Iris pigment epithelial cell (primary cell): ENCODE results near the gene TOPBP1.
A peak's percentile ranks its signal among the peaks of the same experiment; 100 is the strongest.
"Not testable (repeated sequence)": the region's sequence is repeated elsewhere in the genome, so short reads cannot be mapped to it uniquely, and the experiment has no call there.

Experiments used
- DNase-seq: peaks from one replicate; pipeline ENCODE4 v3.0.0-alpha.2; 2011; ENCODE audit warnings: low read depth

TOPBP1 gene

GRCh38 chr3:133674290-133674919 lies 12.7 kb upstream of the TOPBP1 start:
- no peak for DNase-seq

- no peak for DNase-seq
Measured at GRCh38 chr3:133673746-133674145, 12.0 kb upstream of the TOPBP1 start.

- no peak for DNase-seq
Measured at GRCh38 chr3:133672461-133672860, 10.7 kb upstream of the TOPBP1 start.

- no peak for DNase-seq
Measured at GRCh38 chr3:133670525-133670995, 8.8 kb upstream of the TOPBP1 start.

GRCh38 chr3:133669949-133670524 lies 8.3 kb upstream of the TOPBP1 start:
- DNase-seq, result no peak

GRCh38 chr3:133667118-133667517 lies 5.4 kb upstream of the TOPBP1 start:
- no peak for DNase-seq

GRCh38 chr3:133665188-133665587 lies 3.4 kb upstream of the TOPBP1 start:
- DNase-seq, result not testable (repeated sequence)

- DNase-seq, result peak; percentile 61
Measured at GRCh38 chr3:133663569-133664313, 2.0 kb upstream of the TOPBP1 start.

GRCh38 chr3:133662278-133662651 lies 524 bp upstream of the TOPBP1 start:
- peak; percentile 40 for DNase-seq

- DNase-seq, result no peak
Measured at GRCh38 chr3:133659806-133660205, 1.9 kb downstream of the TOPBP1 start.

- DNase-seq, result no peak
Measured at GRCh38 chr3:133655731-133656515, 5.8 kb downstream of the TOPBP1 start.

- no peak for DNase-seq
Measured at GRCh38 chr3:133649486-133650068, 12.2 kb downstream of the TOPBP1 start.

GRCh38 chr3:133644768-133645167 lies 17.0 kb downstream of the TOPBP1 start:
- peak; percentile 94 for DNase-seq

- DNase-seq, result peak; percentile 75
Measured at GRCh38 chr3:133643611-133644010, 18.1 kb downstream of the TOPBP1 start.

- no peak for DNase-seq
Measured at GRCh38 chr3:133641254-133641653, 20.5 kb downstream of the TOPBP1 start.

GRCh38 chr3:133633439-133633838 lies 28.3 kb downstream of the TOPBP1 start:
- DNase-seq, result no peak

GRCh38 chr3:133629146-133629545 lies 32.6 kb downstream of the TOPBP1 start:
- DNase-seq, result no peak

- no peak for DNase-seq
Measured at GRCh38 chr3:133627789-133628188, 34.0 kb downstream of the TOPBP1 start.

- no peak for DNase-seq
Measured at GRCh38 chr3:133620066-133620784, 41.5 kb downstream of the TOPBP1 start.

- no peak for DNase-seq
Measured at GRCh38 chr3:133611534-133611933, 50.2 kb downstream of the TOPBP1 start.

GRCh38 chr3:133610031-133610430 lies 51.7 kb downstream of the TOPBP1 start:
- peak; percentile 59 for DNase-seq
